ENCODE measurements around the gene ULK1.
A peak's percentile ranks its signal among the peaks of the same experiment; 100 is the strongest.

The ULK1 gene

DNA sequence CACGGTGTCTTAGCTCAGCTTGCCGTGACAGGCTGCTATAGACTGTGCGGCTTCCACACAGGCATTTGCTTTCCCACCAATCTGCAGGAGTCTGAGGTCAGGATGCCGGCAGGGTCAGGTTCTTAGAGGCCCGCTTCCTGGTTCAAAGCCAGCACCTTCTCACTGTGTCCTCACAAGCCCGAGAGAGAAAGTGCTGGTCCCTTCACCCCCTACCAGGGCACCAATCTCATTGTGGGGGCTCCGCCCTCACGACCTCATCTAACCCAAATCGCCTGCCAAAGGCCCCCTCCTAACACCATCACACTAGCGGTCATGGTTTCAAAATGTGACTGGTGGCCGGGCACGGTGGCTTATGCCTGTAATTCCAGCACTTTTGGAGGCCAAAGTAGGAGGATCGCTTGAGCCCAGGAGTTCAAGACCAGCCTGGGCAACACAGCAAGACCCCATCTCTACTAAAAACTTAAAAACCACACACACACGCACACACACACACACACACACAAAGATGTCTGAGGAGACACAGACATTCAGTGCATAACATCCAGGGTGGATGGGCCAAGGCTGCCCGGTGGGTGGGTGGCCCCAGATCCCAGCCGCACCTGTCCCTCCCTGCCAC, 39.5 kb upstream of the ULK1 start:
- Histone ChIP-seq H3K27me3 (ENCODE audit: control insufficient read depth, insufficient read depth, low read length) (peaks cover 13% of the 10 kb centered on the region), H3K36me3 (ENCODE audit: control insufficient read depth, low read depth, low read length) (peaks cover 6% of the 10 kb centered on the region), H3K9ac (ENCODE audit: low read length) (no peak overlapping the region), H3K9me3 (ENCODE audit: control insufficient read depth, low read depth, low read length) (no peaks in the 10 kb centered on the region), H3K27ac (ENCODE audit: low read length) (no peak overlapping the region), H3K4me3 (ENCODE audit: low read length) (no peak overlapping the region), H3K4me1 (ENCODE audit: control insufficient read depth, low read depth, low read length) (peaks cover 5% of the 10 kb centered on the region)

DNA sequence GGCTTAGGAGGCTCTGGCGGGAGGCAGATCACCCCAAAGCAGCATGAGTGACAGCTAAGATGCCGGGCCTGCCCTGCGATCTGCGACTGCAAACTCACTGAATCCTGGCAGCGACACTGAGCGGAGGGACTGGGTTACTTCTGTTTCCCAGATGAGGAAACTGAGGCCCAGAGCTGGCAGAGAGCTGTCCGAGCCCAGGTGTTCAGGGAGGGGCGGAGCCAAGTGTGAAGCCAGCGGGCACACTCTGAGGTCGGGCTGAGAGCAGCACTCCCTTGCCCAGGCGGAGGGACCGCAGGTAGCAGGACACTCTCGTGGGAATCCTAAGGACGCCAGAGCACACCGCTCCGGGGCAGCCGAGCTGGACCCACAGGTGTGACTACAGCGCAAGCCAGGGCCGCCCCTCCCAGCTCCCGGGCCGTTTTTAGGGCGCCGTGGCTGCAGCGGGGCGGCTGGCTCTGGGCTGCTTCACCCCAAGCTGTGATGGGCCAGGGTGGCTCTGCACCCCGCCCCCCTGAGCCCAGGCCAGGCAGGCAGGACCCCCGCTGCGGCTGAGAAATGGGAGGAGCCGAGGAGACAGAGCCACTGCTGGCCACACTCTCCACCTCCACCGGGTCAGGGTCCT, 38.8 kb upstream of the ULK1 start:
- Histone ChIP-seq H3K27ac (ENCODE audit: low read length) (no peak overlapping the region), H3K4me1 (ENCODE audit: control insufficient read depth, low read depth, low read length) (peaks cover 8% of the 10 kb centered on the region), H3K27me3 (ENCODE audit: control insufficient read depth, insufficient read depth, low read length) (peaks cover 13% of the 10 kb centered on the region), H3K36me3 (ENCODE audit: control insufficient read depth, low read depth, low read length) (peaks cover 2% of the 10 kb centered on the region), H3K4me3 (ENCODE audit: low read length) (peak overlapping the region; percentile 6), H3K9me3 (ENCODE audit: control insufficient read depth, low read depth, low read length) (no peaks in the 10 kb centered on the region), H3K9ac (ENCODE audit: low read length) (no peak overlapping the region)

DNA sequence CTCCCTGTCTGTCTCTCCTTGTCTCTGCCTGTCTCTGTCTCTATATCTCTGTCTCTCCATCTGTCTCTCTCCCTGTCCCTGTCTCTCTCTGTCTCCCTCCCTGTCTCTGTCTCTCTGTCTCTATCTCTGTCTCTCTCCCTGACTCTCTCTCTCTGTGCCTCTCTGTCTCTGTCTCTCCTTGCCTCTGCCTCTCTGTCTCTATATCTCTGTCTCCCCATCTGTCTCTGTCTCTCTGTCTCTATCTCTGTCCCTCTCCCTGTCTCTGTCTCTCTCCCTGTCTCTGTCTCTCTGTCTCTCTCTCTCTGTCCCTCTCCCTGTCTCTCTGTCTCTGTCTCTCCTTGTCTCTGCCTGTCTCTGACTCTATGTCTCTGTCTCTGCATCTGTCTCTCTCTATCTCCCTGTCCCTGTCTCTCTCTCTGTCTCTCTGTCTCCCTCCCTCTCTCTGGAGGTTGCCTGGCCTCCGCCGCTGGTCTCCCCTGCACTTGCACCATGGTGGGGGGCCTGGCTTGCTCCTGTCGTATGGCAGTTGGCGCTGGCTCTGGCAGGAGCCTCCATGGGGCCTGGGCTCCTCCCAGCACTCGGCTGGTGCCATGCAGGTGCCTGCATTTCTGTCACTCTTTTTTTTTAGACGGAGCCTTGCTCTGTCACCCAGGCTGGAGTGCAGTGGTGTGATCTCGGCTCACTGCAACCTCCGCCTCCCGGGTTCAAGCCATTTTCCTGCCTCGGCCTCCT, 37.9 kb upstream of the ULK1 start:
- Histone ChIP-seq H3K4me3 (ENCODE audit: low read length) (peak overlapping the region; percentile 6), H3K27ac (ENCODE audit: low read length) (no peak overlapping the region), H3K4me1 (ENCODE audit: control insufficient read depth, low read depth, low read length) (peaks cover 8% of the 10 kb centered on the region), H3K9me3 (ENCODE audit: control insufficient read depth, low read depth, low read length) (no peaks in the 10 kb centered on the region), H3K36me3 (ENCODE audit: control insufficient read depth, low read depth, low read length) (no peaks in the 10 kb centered on the region), H3K27me3 (ENCODE audit: control insufficient read depth, insufficient read depth, low read length) (peaks cover 13% of the 10 kb centered on the region), H3K9ac (ENCODE audit: low read length) (no peak overlapping the region)

DNA sequence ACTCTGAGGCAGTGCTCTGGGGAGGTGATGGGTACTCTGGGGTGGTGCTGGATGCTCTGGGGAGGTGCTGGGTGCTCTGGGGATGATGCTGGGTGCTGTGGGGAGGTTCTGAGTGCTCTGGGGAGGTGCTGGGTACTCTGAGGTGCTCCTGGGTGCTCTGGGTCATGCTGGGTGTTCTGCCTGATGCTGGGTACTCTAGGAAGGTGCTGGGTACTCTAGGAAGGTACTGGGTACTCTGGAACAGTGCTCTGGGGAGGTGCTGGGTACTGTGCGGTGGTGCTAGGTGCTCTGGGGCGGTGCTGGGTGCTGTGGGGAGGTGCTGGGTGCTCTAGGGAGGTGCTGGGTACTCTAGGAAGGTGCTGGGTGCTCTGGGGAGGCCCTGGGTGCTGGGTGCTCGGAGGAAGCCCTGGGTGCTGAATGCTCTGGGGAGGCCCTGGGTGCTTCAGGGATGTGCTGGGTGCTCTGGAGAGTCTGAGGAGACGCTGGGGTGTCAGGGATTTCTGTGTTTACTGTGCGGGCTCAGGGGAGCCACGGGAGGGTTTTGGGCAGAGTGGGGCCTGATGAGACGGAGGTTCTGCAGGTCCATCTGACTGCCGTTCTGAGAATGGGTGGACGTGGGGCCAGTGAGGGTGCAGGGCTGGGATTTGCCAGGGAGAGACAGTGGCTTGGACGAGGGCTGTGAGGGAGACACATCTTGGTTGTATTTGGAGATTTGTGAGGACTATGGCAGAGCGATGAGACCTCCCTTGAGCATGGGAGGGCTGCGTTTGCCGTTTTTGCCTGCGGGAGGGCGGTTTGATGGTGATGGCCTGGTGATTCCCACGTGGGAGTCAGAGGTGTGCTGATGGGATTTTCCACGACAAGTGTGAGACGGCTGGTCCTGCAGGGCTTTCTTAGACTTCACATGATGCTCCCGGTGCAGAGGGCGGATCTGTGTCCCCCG, 36.2 kb upstream of the ULK1 start:
- Histone ChIP-seq H3K27me3 (ENCODE audit: control insufficient read depth, insufficient read depth, low read length) (peaks cover 13% of the 10 kb centered on the region), H3K27ac (ENCODE audit: low read length) (no peak overlapping the region), H3K4me3 (ENCODE audit: low read length) (no peak overlapping the region), H3K36me3 (ENCODE audit: control insufficient read depth, low read depth, low read length) (no peaks in the 10 kb centered on the region), H3K9ac (ENCODE audit: low read length) (no peak overlapping the region), H3K9me3 (ENCODE audit: control insufficient read depth, low read depth, low read length) (no peaks in the 10 kb centered on the region), H3K4me1 (ENCODE audit: control insufficient read depth, low read depth, low read length) (peaks cover 11% of the 10 kb centered on the region)

DNA sequence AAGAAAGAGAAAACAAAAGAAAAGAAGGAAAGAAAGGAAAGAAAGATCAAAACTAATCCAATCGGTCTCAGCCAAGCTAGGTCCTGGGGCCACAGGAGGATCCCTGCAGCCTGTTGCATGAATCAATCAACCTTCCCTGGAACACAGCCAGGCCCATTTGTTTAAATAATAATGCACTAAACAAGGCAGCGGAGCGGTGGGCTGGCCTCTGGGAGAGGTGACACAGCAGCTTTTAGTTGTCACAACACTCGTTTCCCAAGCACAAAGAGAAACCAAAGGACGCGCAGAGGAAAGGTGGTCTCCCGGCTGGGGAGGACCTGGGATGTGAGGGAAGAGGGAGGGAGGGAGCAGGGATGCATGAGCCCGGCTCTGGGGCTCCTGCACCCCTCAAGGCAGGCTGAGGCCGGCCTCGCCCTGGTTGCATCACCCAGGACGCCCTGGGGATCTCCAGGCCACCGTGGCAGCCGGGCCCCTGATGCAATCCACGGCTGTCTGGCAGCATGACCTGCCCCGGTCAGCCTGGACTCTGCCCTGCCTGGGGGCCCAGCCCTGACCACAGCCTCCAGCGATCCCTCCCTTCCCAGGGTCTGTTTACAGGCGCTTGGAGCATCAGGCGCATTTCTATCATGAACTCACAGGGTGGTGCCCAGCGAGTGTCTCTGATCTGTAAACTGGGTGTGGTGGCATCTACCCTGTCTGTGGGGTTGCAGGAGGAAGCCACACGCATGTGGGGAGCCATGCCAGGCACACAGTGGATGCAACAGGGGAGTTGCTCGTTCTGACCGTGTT, 33.8 kb upstream of the ULK1 start:
- Histone ChIP-seq H3K4me3 (ENCODE audit: low read length) (no peak overlapping the region), H3K9ac (ENCODE audit: low read length) (peak overlapping the region; percentile 49), H3K9me3 (ENCODE audit: control insufficient read depth, low read depth, low read length) (no peaks in the 10 kb centered on the region), H3K27me3 (ENCODE audit: control insufficient read depth, insufficient read depth, low read length) (peaks cover 13% of the 10 kb centered on the region), H3K27ac (ENCODE audit: low read length) (peak overlapping the region; percentile 39), H3K4me1 (ENCODE audit: control insufficient read depth, low read depth, low read length) (peaks cover 11% of the 10 kb centered on the region), H3K36me3 (ENCODE audit: control insufficient read depth, low read depth, low read length) (no peaks in the 10 kb centered on the region)

- Histone ChIP-seq H3K9me3 (ENCODE audit: control insufficient read depth, low read depth, low read length) (no peaks in the 10 kb centered on the region), H3K4me3 (ENCODE audit: low read length) (no peak overlapping the region), H3K4me1 (ENCODE audit: control insufficient read depth, low read depth, low read length) (peaks cover 6% of the 10 kb centered on the region), H3K9ac (ENCODE audit: low read length) (no peak overlapping the region), H3K36me3 (ENCODE audit: control insufficient read depth, low read depth, low read length) (no peaks in the 10 kb centered on the region), H3K27ac (ENCODE audit: low read length) (no peak overlapping the region), H3K27me3 (ENCODE audit: control insufficient read depth, insufficient read depth, low read length) (peaks cover 5% of the 10 kb centered on the region)
These were observed 33.0 kb upstream of the ULK1 start for GRCh38 chr12:131861261-131862083.

- no peak overlapping the region for H3K27ac ChIP-seq (ENCODE audit: low read length)
- no peak overlapping the region for H3K9ac ChIP-seq (ENCODE audit: low read length)
- H3K4me3 ChIP-seq (ENCODE audit: low read length) = no peak overlapping the region
- peaks cover 4% of the 10 kb centered on the region for H3K27me3 ChIP-seq (ENCODE audit: control insufficient read depth, insufficient read depth, low read length)
- no peaks in the 10 kb centered on the region for H3K36me3 ChIP-seq (ENCODE audit: control insufficient read depth, low read depth, low read length)
- H3K9me3 ChIP-seq (ENCODE audit: control insufficient read depth, low read depth, low read length) = no peaks in the 10 kb centered on the region
- H3K4me1 ChIP-seq (ENCODE audit: control insufficient read depth, low read depth, low read length) = peaks cover 6% of the 10 kb centered on the region
These were observed 32.4 kb upstream of the ULK1 start for GRCh38 chr12:131862084-131862441.

GRCh38 chr12:131862600-131862993, 31.8 kb upstream of the ULK1 start:
- no peaks in the 10 kb centered on the region for H3K9me3 ChIP-seq (ENCODE audit: control insufficient read depth, low read depth, low read length)
- no peak overlapping the region for H3K9ac ChIP-seq (ENCODE audit: low read length)
- peaks cover 6% of the 10 kb centered on the region for H3K4me1 ChIP-seq (ENCODE audit: control insufficient read depth, low read depth, low read length)
- H3K4me3 ChIP-seq (ENCODE audit: low read length) = no peak overlapping the region
- peaks cover 4% of the 10 kb centered on the region for H3K27me3 ChIP-seq (ENCODE audit: control insufficient read depth, insufficient read depth, low read length)
- H3K36me3 ChIP-seq (ENCODE audit: control insufficient read depth, low read depth, low read length) = no peaks in the 10 kb centered on the region
- H3K27ac ChIP-seq (ENCODE audit: low read length) = no peak overlapping the region

DNA sequence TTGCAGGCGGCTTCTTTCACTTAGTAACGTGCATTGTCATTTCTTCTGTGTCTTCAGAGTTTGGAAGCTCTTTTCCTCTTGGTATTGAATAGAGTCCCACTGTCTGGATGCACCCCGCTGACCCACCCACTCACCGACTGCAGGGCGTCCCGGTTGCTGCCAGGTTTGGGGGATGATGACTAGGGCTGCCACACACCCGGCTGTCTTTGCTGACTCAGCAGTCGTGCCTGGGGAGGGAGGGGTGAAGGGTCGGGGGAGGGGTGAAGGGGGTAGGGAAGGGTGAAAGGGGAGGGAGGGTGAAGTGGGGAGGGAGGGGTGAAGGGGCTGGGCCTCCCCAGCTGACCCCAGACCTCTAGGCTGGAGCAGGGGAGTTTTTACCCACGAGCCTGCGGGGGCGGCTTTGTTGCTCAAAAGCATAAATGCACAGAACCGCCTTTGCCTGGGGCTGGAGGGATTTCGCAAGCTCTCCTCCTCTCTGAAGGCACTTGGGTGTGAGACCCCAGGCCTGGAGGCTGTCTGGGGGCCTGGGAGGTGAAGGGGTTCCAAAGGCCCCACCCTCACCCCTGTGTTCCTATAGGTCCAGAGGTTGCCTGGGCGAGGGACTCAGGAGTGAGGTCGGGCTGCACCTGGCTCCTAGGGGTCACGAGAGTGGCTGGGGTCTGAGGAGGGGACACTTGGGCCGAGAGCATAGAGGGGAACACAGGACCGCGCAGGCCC, 31.3 kb upstream of the ULK1 start:
- no peak overlapping the region for H3K4me3 ChIP-seq (ENCODE audit: low read length)
- no peaks in the 10 kb centered on the region for H3K9me3 ChIP-seq (ENCODE audit: control insufficient read depth, low read depth, low read length)
- no peak overlapping the region for H3K27ac ChIP-seq (ENCODE audit: low read length)
- H3K4me1 ChIP-seq (ENCODE audit: control insufficient read depth, low read depth, low read length) = peaks cover 6% of the 10 kb centered on the region
- H3K36me3 ChIP-seq (ENCODE audit: control insufficient read depth, low read depth, low read length) = no peaks in the 10 kb centered on the region
- H3K27me3 ChIP-seq (ENCODE audit: control insufficient read depth, insufficient read depth, low read length) = no peaks in the 10 kb centered on the region
- no peak overlapping the region for H3K9ac ChIP-seq (ENCODE audit: low read length)
